Measurements from ENCODE around the gene ATP4B. TPM values are rescaled to one million over a fixed set of nuclear protein-coding genes. Genes with fewer than 3 reads are reported as not detected.

The ATP4B gene
- total and polyA plus RNA-seq, 2 donors (not counting 3 experiments of a cell fraction or from before 2014, with no cell fraction given), result 0.06 TPM; not detected in 1

DNA sequence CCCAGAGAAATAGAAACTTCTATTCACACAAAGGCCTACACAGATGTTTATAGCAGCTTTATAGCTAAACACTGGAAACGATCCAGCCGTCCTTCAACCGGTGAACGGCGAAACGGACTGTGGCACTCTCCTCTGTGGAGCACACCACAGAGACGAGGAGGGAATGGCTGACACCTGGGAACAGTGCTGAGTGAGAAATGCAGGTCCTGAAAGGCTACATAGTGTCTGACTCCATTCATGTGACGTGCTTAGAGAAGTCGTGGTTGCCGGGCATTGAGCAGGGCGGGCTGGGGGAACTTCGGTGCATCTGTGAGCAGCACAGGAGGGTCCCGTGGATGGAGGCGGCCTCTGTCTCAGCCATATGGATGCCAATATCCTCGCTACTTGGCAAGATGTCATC, 5.9 kb upstream of the ATP4B start:
- CTCF ChIA-PET, result no interaction called here
- Histone ChIP-seq H3K4me2 (ENCODE audit: insufficient read depth, low read length) (no peak overlapping the region), H3K9me1 (replicated peaks; ENCODE audit: control insufficient read depth, extremely low read depth, insufficient read depth, low read length) (no peaks in the 10 kb centered on the region), H4K20me1 (replicated peaks; ENCODE audit: control insufficient read depth, extremely low read depth, insufficient read depth, low read length) (no peaks in the 10 kb centered on the region), H3K9me3 (replicated peaks; ENCODE audit: control insufficient read depth, insufficient read depth, low read length) (no peaks in the 10 kb centered on the region), H2AFZ (ENCODE audit: low read depth, low read length) (no peak overlapping the region), H3K27me3 (ENCODE audit: control insufficient read depth in 2 of 2, insufficient read depth in 2 of 2, low read length in 2 of 2) (peaks cover 2 to 8% of the 10 kb centered on the region in 2 experiments), H3K27ac (ENCODE audit: insufficient read depth, low read depth, low read length) (no peak overlapping the region), H3K4me3 (replicated peaks in 1 of 3; ENCODE audit: insufficient read depth in 1 of 3, low read depth in 1 of 3, low read length in 3 of 3) (no peak overlapping the region), H3K4me1 (ENCODE audit: control insufficient read depth, extremely low read depth, insufficient read depth, low read length) (no peaks in the 10 kb centered on the region), H3K79me2 (ENCODE audit: control insufficient read depth, insufficient read depth, low read length) (no peaks in the 10 kb centered on the region), H3K9ac (replicated peaks; ENCODE audit: extremely low read depth, insufficient read depth, low read length) (no peak overlapping the region), H3K36me3 (ENCODE audit: control insufficient read depth in 2 of 2, extremely low read depth in 1 of 2, insufficient read depth in 2 of 2, low read length in 2 of 2) (no peaks in the 10 kb centered on the region)
- dilution Hi-C loops (cut with MboI; ENCODE audit: extremely low pct_ligation_motif_present, low sequenced_read_pairs), result no loop called here
- TF ChIP-seq POLR2A (IDR thresholded peaks at IDR 0.05; ENCODE audit: low read depth, low read length) (no peak), JUN (IDR thresholded peaks at IDR 0.05; ENCODE audit: borderline replicate concordance, insufficient read depth, insufficient read length, low read depth) (no peak), FOS (IDR thresholded peaks at IDR 0.05; ENCODE audit: borderline replicate concordance, insufficient read depth, low read length) (no peak), EZH2 (IDR thresholded peaks at IDR 0.05; ENCODE audit: borderline replicate concordance, low read depth, low read length, severe bottlenecking) (no peak), GATA2 (IDR thresholded peaks at IDR 0.05; ENCODE audit: insufficient read depth, insufficient read length, low read depth, low read length) (no peak), MYC (IDR thresholded peaks at IDR 0.05; ENCODE audit: low read depth, low read length) (no peak), POLR2AphosphoS5 (IDR thresholded peaks at IDR 0.05; ENCODE audit: insufficient read depth, low read depth, low read length) (no peak)
- TF ChIP-seq, protein P1, sequence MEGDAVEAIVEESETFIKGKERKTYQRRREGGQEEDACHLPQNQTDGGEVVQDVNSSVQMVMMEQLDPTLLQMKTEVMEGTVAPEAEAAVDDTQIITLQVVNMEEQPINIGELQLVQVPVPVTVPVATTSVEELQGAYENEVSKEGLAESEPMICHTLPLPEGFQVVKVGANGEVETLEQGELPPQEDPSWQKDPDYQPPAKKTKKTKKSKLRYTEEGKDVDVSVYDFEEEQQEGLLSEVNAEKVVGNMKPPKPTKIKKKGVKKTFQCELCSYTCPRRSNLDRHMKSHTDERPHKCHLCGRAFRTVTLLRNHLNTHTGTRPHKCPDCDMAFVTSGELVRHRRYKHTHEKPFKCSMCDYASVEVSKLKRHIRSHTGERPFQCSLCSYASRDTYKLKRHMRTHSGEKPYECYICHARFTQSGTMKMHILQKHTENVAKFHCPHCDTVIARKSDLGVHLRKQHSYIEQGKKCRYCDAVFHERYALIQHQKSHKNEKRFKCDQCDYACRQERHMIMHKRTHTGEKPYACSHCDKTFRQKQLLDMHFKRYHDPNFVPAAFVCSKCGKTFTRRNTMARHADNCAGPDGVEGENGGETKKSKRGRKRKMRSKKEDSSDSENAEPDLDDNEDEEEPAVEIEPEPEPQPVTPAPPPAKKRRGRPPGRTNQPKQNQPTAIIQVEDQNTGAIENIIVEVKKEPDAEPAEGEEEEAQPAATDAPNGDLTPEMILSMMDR (IDR thresholded peaks at IDR 0.05; ENCODE audit: extremely low read depth in 1 of 2, insufficient read depth in 1 of 2, low read depth in 1 of 2, low read length in 2 of 2), result no peak
- TF ChIP-seq, protein P2, sequence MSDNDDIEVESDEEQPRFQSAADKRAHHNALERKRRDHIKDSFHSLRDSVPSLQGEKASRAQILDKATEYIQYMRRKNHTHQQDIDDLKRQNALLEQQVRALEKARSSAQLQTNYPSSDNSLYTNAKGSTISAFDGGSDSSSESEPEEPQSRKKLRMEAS (IDR thresholded peaks at IDR 0.05; ENCODE audit: insufficient read depth, insufficient read length), result no peak
- POLR2A ChIA-PET, result no interaction called here
- intact Hi-C loops (cut with micrococcal nuclease), result no loop called here
- DNase-seq (ENCODE audit: low read depth, low spot score), result no peak
- no peak for FAIRE-seq
- BruUV-seq (replicated peaks), result no TSS peak

All from endothelial cell of umbilical vein (primary cell).